ENCODE measurements around the gene MAPRE2.
A peak's percentile ranks its signal among the peaks of the same experiment; 100 is the strongest.

MAPRE2 gene

GRCh38 chr18:35180455-35180854, 139.2 kb downstream of the MAPRE2 start:
- DNase-seq (ENCODE audit: low read depth, low spot score) = no peak

- DNase-seq (ENCODE audit: low read depth, low spot score) = no peak
These were observed 140.9 kb downstream of the MAPRE2 start for GRCh38 chr18:35182151-35182550.

GRCh38 chr18:35183886-35184285, 142.7 kb downstream of the MAPRE2 start:
- DNase-seq (ENCODE audit: low read depth, low spot score) = no peak

GRCh38 chr18:35185771-35186170, 144.6 kb downstream of the MAPRE2 start:
- peak; percentile 31 for DNase-seq (ENCODE audit: low read depth, low spot score)

GRCh38 chr18:35186291-35187034, 145.2 kb downstream of the MAPRE2 start:
- DNase-seq (ENCODE audit: low read depth, low spot score) = no peak

- no peak for DNase-seq (ENCODE audit: low read depth, low spot score)
These were observed 148.3 kb downstream of the MAPRE2 start for GRCh38 chr18:35189510-35189909.

- DNase-seq (ENCODE audit: low read depth, low spot score) = no peak
These were observed 149.9 kb downstream of the MAPRE2 start for GRCh38 chr18:35190948-35191697.

GRCh38 chr18:35191698-35192025, 150.4 kb downstream of the MAPRE2 start:
- no peak for DNase-seq (ENCODE audit: low read depth, low spot score)

- DNase-seq (ENCODE audit: low read depth, low spot score) = no peak
These were observed 151.2 kb downstream of the MAPRE2 start for GRCh38 chr18:35192415-35192814.
